KBM-7 (cell line): ENCODE data around the gene DOCK3.
"Not testable (repeated sequence)": the region's sequence is repeated elsewhere in the genome, so short reads cannot be mapped to it uniquely, and the experiment has no call there.

Experiments used
- DNase-seq: peaks from one replicate; pipeline ENCODE4 v3.0.0-alpha.2; 2015
- in situ Hi-C: fragments of 300-500 bp; cut with MboI; formaldehyde crosslinking; loops from 2 replicates; pipeline ENCODE4 v1.14.3; 2020; ENCODE audit warnings: low sequenced_read_pairs, low pct_unique_long_range_greater_than_20kb, mixed read lengths

DOCK3 gene

GRCh38 chr3:51382076-51382745 lies 707.5 kb downstream of the DOCK3 start:
- in situ Hi-C loops, result loop anchor here (25.0 kb wide), 1 partner anchor 720 kb away; the partner anchor contains the start of gene DOCK3
- no peak for DNase-seq

- in situ Hi-C loops, result loop anchor here (25.0 kb wide), 1 partner anchor 721 kb away; the partner anchor contains the start of gene DOCK3
- DNase-seq, result no peak
These were observed 708.3 kb downstream of the DOCK3 start for GRCh38 chr3:51382947-51383578.

- in situ Hi-C loops, result loop anchor here (25.0 kb wide), 1 partner anchor 722 kb away; the partner anchor contains the start of gene DOCK3
These were observed 709.5 kb downstream of the DOCK3 start for GRCh38 chr3:51384055-51384725.

GRCh38 chr3:51384726-51385473 lies 710.2 kb downstream of the DOCK3 start, which contains the start of gene MANF:
TSS of gene MANF (plus strand) at chr3:51385291. CDS start at chr3:51385343, 52 bp downstream.
- in situ Hi-C loops, result loop anchor here (25.0 kb wide), 1 partner anchor 723 kb away; the partner anchor contains the start of gene DOCK3

More at GRCh38 chr3:51384055-51384725, 709.5 kb downstream of the DOCK3 start:
- DNase-seq, result no peak

GRCh38 chr3:51385621-51386091 lies 710.9 kb downstream of the DOCK3 start:
- in situ Hi-C loops, result loop anchor here (25.0 kb wide), 1 partner anchor 723 kb away; the partner anchor contains the start of gene DOCK3
- no peak for DNase-seq

More at GRCh38 chr3:51384726-51385473, 710.2 kb downstream of the DOCK3 start, which contains the start of gene MANF:
- DNase-seq, result peak; percentile 99

GRCh38 chr3:51386159-51386851 lies 711.6 kb downstream of the DOCK3 start:
- no peak for DNase-seq
- in situ Hi-C loops, result loop anchor here (25.0 kb wide), 1 partner anchor 724 kb away; the partner anchor contains the start of gene DOCK3

- DNase-seq, result no peak
- in situ Hi-C loops, result loop anchor here (25.0 kb wide), 1 partner anchor 725 kb away; the partner anchor contains the start of gene DOCK3
These were observed 712.1 kb downstream of the DOCK3 start for GRCh38 chr3:51386852-51387229.

- not testable (repeated sequence) for DNase-seq
- in situ Hi-C loops, result loop anchor here (25.0 kb wide), 1 partner anchor 725 kb away; the partner anchor contains the start of gene DOCK3
These were observed 712.6 kb downstream of the DOCK3 start for GRCh38 chr3:51387281-51387680.

GRCh38 chr3:51388286-51389029 lies 713.7 kb downstream of the DOCK3 start:
- in situ Hi-C loops, result loop anchor here (25.0 kb wide), 1 partner anchor 726 kb away; the partner anchor contains the start of gene DOCK3
- peak; percentile 58 for DNase-seq

- peak; percentile 72 for DNase-seq
- in situ Hi-C loops, result loop anchor here (25.0 kb wide), 1 partner anchor 727 kb away; the partner anchor contains the start of gene DOCK3
These were observed 714.9 kb downstream of the DOCK3 start for GRCh38 chr3:51389423-51390183.

- DNase-seq, result no peak
These were observed 715.7 kb downstream of the DOCK3 start for GRCh38 chr3:51390246-51391074.

GRCh38 chr3:51391075-51391565 lies 716.4 kb downstream of the DOCK3 start, which contains the start of gene RBM15B:
TSS of gene RBM15B (plus strand) at chr3:51391285. CDS start at chr3:51391400, 115 bp downstream.
- peak; percentile 96 for DNase-seq
- in situ Hi-C loops, result loop anchor here (25.0 kb wide), 1 partner anchor 729 kb away; the partner anchor contains the start of gene DOCK3

More at GRCh38 chr3:51390246-51391074, 715.7 kb downstream of the DOCK3 start:
- in situ Hi-C loops, result loop anchor here (25.0 kb wide), 1 partner anchor 728 kb away; the partner anchor contains the start of gene DOCK3

GRCh38 chr3:51391566-51392354 lies 717.0 kb downstream of the DOCK3 start:
- DNase-seq, result no peak
- in situ Hi-C loops, result loop anchor here (25.0 kb wide), 1 partner anchor 729 kb away; the partner anchor contains the start of gene DOCK3
